ENCODE data around the gene DMKN.
"Not testable (repeated sequence)": the region's sequence is repeated elsewhere in the genome, so short reads cannot be mapped to it uniquely, and the experiment has no call there.

The DMKN gene

GRCh38 chr19:35461788-35462187 is 51.7 kb downstream of the DMKN start:
- not testable (repeated sequence) for DNase-seq (ENCODE audit: low spot score)

- DNase-seq (ENCODE audit: low spot score) = no peak
These were observed 52.4 kb downstream of the DMKN start for GRCh38 chr19:35461060-35461459.

GRCh38 chr19:35460608-35461007 is 52.8 kb downstream of the DMKN start:
- DNase-seq (ENCODE audit: low spot score) = no peak

- DNase-seq (ENCODE audit: low spot score) = no peak
These were observed 53.9 kb downstream of the DMKN start for GRCh38 chr19:35459414-35460082.

GRCh38 chr19:35458731-35459391 is 54.6 kb downstream of the DMKN start:
- no peak for DNase-seq (ENCODE audit: low spot score)

GRCh38 chr19:35458192-35458591 is 55.3 kb downstream of the DMKN start:
- no peak for DNase-seq (ENCODE audit: low spot score)

GRCh38 chr19:35457173-35457572 is 56.3 kb downstream of the DMKN start:
- no peak for DNase-seq (ENCODE audit: low spot score)

- no peak for DNase-seq (ENCODE audit: low spot score)
These were observed 57.7 kb downstream of the DMKN start for GRCh38 chr19:35455616-35456201.

- no peak for DNase-seq (ENCODE audit: low spot score)
These were observed 58.8 kb downstream of the DMKN start for GRCh38 chr19:35454663-35455062.

- DNase-seq (ENCODE audit: low spot score) = no peak
These were observed 61.9 kb downstream of the DMKN start for GRCh38 chr19:35451338-35452096.

- no peak for DNase-seq (ENCODE audit: low spot score)
These were observed 63.9 kb downstream of the DMKN start for GRCh38 chr19:35449359-35450043.

- no peak for DNase-seq (ENCODE audit: low spot score)
These were observed 65.6 kb downstream of the DMKN start, which contains the start of gene FFAR2 for GRCh38 chr19:35447606-35448469. FFAR2 (plus strand) TSS chr19:35448257; CDS start chr19:35449715, 1,458 bp downstream.
